Sigmoid colon (tissue), 7 donors: Measurements from ENCODE around the gene POLRMT. TPM values are rescaled to one million over a fixed set of nuclear protein-coding genes. Genes with fewer than 3 reads are reported as not detected.
"Not testable (repeated sequence)": the region's sequence is repeated elsewhere in the genome, so short reads cannot be mapped to it uniquely, and the experiment has no call there.

Source experiments
- DNase-seq: peaks from one replicate; pipeline ENCODE4 v3.0.0-alpha.2; 2019
- H3K27ac ChIP-seq, 4 donors: fragments of 200-600 bp; sonication (generic); one replicate each; pipeline ENCODE4 v1.5.1; 2016 to 2019; ENCODE audit warnings: mild to moderate bottlenecking in 1 of 4
- H3K27me3 ChIP-seq, 3 donors: fragments of 200-600 bp; sonication (generic); one replicate each; pipeline ENCODE4 v1.5.1; 2019; ENCODE audit warnings: mild to moderate bottlenecking in 1 of 3
- H3K36me3 ChIP-seq, 4 donors: fragments of 200-600 bp; sonication (generic); one replicate each; pipeline ENCODE4 v1.5.1; 2016 to 2019
- H3K4me1 ChIP-seq, 4 donors: fragments of 200-600 bp; sonication (generic); one replicate each; pipeline ENCODE4 v1.5.1; 2017 to 2019
- H3K4me3 ChIP-seq, 4 donors: fragments of 200-600 bp; sonication (generic); one replicate each; pipeline ENCODE4 v1.5.1; 2017 to 2019; ENCODE audit warnings: mild to moderate bottlenecking in 2 of 4, moderate library complexity in 1 of 4
- H3K9me3 ChIP-seq, 4 donors: fragments of 200-600 bp in 3 of 4; sonication (generic) in 3 of 4; one replicate each; pipeline versions ENCODE4 v1.5.1 to v1.6.1; 2013 to 2019
- CTCF ChIP-seq, 4 experiments: fragments of 450-650 bp in 3 of 4; fragments of 200-600 bp in 1 of 4; IDR thresholded peaks; one replicate each; pipeline ENCODE4 v1.5.1; 2016 to 2019; ENCODE audit warnings: antibody characterized with exemption in 4 of 4, mild to moderate bottlenecking in 3 of 4, moderate library complexity in 2 of 4
- EP300 ChIP-seq, 4 donors: sonication (generic); formaldehyde crosslinking; IDR thresholded peaks; one replicate each; pipeline ENCODE4 v1.6.1; 2017; ENCODE audit warnings: antibody characterized with exemption in 4 of 4
- POLR2A ChIP-seq, 2 donors: fragments of 450-650 bp; IDR thresholded peaks; one replicate each; pipeline ENCODE4 v1.6.1; 2016; ENCODE audit warnings: antibody characterized with exemption in 2 of 2, mild to moderate bottlenecking in 2 of 2, moderate library complexity in 2 of 2
- POLR2AphosphoS5 ChIP-seq, 4 donors: sonication (generic); formaldehyde crosslinking; IDR thresholded peaks; one replicate each; pipeline ENCODE4 v1.6.1; 2017; ENCODE audit warnings: antibody characterized with exemption in 4 of 4
- WGBS, 2 donors: extraction: QIAGEN DNeasy Blood & Tissue Kit; methylation state at CpG; one replicate each; pipeline ENCODE4 v1.1.7; 2013; 5-methylcytosine and 5-hydroxymethylcytosine counted together
- intact Hi-C: fragments of 100-400 bp; cut with DNase I; formaldehyde crosslinking; loops from one replicate; pipeline ENCODE4 v1.15.1; 2023
- polyA plus RNA-seq, 3 donors: library from polyadenylated mRNA; stranded (reverse); fragments of 200-250 nt; gene quantifications; one replicate each; pipeline ENCODE4 v1.2.3, GENCODE V29; 2013
- total RNA-seq, 4 donors: library from RNA; depleted of rRNA; stranded (reverse); fragments of >200 nt; gene quantifications; one replicate each; pipeline ENCODE4 v1.1.0, GENCODE V29; 2016
- donor health status: healthy with polysubstance abuse.
- donor health status: Bipolar disorder and iron deficiency.
- donor health status: healthy.

The POLRMT gene
- total and polyA plus RNA-seq, 7 donors = 16.8 to 63.0 (median 24.0) TPM

- no peaks in the 10 kb centered on the region for H3K27me3 ChIP-seq
- no peaks in the 10 kb centered on the region for H3K36me3 ChIP-seq
- no peaks in the 10 kb centered on the region for H3K9me3 ChIP-seq
- WGBS, 2 donors = 49 to 87% methylated on average over 11 of the region's 11 CpGs
- H3K4me3 ChIP-seq = no peak overlapping the region
- intact Hi-C loops = no loop called here
- H3K4me1 ChIP-seq = no peaks in the 10 kb centered on the region
- H3K27ac ChIP-seq = no peak overlapping the region
- DNase-seq = no peak
- TF ChIP-seq CTCF (IDR thresholded peaks at IDR 0.05) (no peak), POLR2AphosphoS5 (IDR thresholded peaks at IDR 0.05) (no peak), POLR2A (IDR thresholded peaks at IDR 0.05) (no peak), EP300 (IDR thresholded peaks at IDR 0.05) (no peak)
Measured at GRCh38 chr19:604355-604754, 29.0 kb downstream of the POLRMT start.

- H3K27me3 ChIP-seq, DNase-seq, H3K9me3 ChIP-seq, H3K4me1 ChIP-seq, H3K27ac ChIP-seq, H3K4me3 ChIP-seq, intact Hi-C loops, H3K36me3 ChIP-seq: not testable (repeated sequence)
- 90 to 91% methylated on average over 20 of the region's 20 CpGs for WGBS, 2 donors
Measured at GRCh38 chr19:603779-604178, 29.6 kb downstream of the POLRMT start.

- intact Hi-C loops, H3K27ac ChIP-seq, H3K36me3 ChIP-seq, H3K27me3 ChIP-seq, H3K4me1 ChIP-seq, DNase-seq, H3K9me3 ChIP-seq, H3K4me3 ChIP-seq: not testable (repeated sequence)
- 84 to 95% methylated on average over 13 of the region's 13 CpGs for WGBS, 2 donors
Measured at GRCh38 chr19:603302-603639, 30.1 kb downstream of the POLRMT start.

- H3K36me3 ChIP-seq = no peaks in the 10 kb centered on the region
- no peak overlapping the region for H3K4me3 ChIP-seq
- intact Hi-C loops = no loop called here
- H3K27ac ChIP-seq = no peak overlapping the region
- 74 to 84% methylated on average over 35 of the region's 35 CpGs for WGBS, 2 donors
- TF ChIP-seq POLR2AphosphoS5 (IDR thresholded peaks at IDR 0.05) = no peak
- TF ChIP-seq EP300 (IDR thresholded peaks at IDR 0.05) = no peak
- no peak for TF ChIP-seq CTCF (IDR thresholded peaks at IDR 0.05)
- TF ChIP-seq POLR2A (IDR thresholded peaks at IDR 0.05) = no peak
- no peak for DNase-seq
- no peaks in the 10 kb centered on the region for H3K9me3 ChIP-seq
- no peaks in the 10 kb centered on the region for H3K4me1 ChIP-seq
- no peaks in the 10 kb centered on the region for H3K27me3 ChIP-seq
Measured at GRCh38 chr19:602391-603301, 30.7 kb downstream of the POLRMT start.

- H3K27me3 ChIP-seq = no peaks in the 10 kb centered on the region
- no peaks in the 10 kb centered on the region for H3K4me1 ChIP-seq
- intact Hi-C loops = no loop called here
- no peak for DNase-seq
- H3K9me3 ChIP-seq = no peaks in the 10 kb centered on the region
- no peak overlapping the region for H3K4me3 ChIP-seq
- 61 to 83% methylated on average over 25 of the region's 25 CpGs for WGBS, 2 donors
- no peak for TF ChIP-seq POLR2A (IDR thresholded peaks at IDR 0.05)
- no peak for TF ChIP-seq EP300 (IDR thresholded peaks at IDR 0.05)
- no peak for TF ChIP-seq CTCF (IDR thresholded peaks at IDR 0.05)
- no peak for TF ChIP-seq POLR2AphosphoS5 (IDR thresholded peaks at IDR 0.05)
- no peak overlapping the region for H3K27ac ChIP-seq
- H3K36me3 ChIP-seq = no peaks in the 10 kb centered on the region
Measured at GRCh38 chr19:601790-602189, 31.5 kb downstream of the POLRMT start.

- Histone ChIP-seq H3K4me3 (no peak overlapping the region), H3K36me3 (no peaks in the 10 kb centered on the region), H3K9me3 (no peaks in the 10 kb centered on the region), H3K4me1 (no peaks in the 10 kb centered on the region), H3K27me3 (no peaks in the 10 kb centered on the region), H3K27ac (no peak overlapping the region)
- TF ChIP-seq EP300 (IDR thresholded peaks at IDR 0.05) (no peak), POLR2A (IDR thresholded peaks at IDR 0.05) (no peak), POLR2AphosphoS5 (IDR thresholded peaks at IDR 0.05) (no peak), CTCF (IDR thresholded peaks at IDR 0.05) (no peak)
- WGBS, 2 donors = 91% methylated on average over 28 of the region's 28 CpGs
- DNase-seq = no peak
- intact Hi-C loops = no loop called here
Measured at GRCh38 chr19:601310-601709, 32.0 kb downstream of the POLRMT start.
